Measurements from ENCODE around the gene MEX3A.

DNA sequence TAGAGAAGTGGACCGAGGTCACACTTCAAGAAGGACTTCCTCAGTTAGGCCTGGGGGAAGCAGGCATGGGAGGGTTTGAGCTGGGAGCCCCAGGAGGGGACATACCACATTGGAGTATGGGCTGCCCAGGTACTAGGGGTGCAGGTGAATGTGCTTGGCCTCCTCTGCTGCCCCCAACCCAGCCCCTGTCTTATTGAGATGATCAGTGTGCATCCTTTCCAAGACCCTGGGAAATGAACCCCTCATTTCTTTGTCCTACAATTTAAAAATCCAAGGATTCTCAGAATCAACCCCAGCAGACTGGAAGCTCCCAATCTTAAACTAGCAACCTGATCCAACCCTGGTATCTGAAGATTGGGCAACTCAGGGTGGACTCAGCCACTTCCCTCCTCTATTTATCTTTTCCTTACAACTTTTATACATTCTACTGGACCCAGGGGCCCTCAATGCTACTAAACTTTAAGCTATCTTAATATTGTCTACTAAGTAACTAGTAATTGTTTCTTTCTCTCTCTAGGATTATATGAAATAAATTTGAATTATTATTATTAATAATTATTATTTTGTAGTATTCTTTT lies 9.1 kb downstream of the MEX3A start:
- no peak for TF ChIP-seq POLR2A (IDR thresholded peaks at IDR 0.05; ENCODE audit: low read depth, low read length)
- TF ChIP-seq, protein P1, sequence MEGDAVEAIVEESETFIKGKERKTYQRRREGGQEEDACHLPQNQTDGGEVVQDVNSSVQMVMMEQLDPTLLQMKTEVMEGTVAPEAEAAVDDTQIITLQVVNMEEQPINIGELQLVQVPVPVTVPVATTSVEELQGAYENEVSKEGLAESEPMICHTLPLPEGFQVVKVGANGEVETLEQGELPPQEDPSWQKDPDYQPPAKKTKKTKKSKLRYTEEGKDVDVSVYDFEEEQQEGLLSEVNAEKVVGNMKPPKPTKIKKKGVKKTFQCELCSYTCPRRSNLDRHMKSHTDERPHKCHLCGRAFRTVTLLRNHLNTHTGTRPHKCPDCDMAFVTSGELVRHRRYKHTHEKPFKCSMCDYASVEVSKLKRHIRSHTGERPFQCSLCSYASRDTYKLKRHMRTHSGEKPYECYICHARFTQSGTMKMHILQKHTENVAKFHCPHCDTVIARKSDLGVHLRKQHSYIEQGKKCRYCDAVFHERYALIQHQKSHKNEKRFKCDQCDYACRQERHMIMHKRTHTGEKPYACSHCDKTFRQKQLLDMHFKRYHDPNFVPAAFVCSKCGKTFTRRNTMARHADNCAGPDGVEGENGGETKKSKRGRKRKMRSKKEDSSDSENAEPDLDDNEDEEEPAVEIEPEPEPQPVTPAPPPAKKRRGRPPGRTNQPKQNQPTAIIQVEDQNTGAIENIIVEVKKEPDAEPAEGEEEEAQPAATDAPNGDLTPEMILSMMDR (IDR thresholded peaks at IDR 0.05; ENCODE audit: extremely low read depth in 1 of 2, insufficient read depth in 1 of 2, low read depth in 1 of 2, low read length in 2 of 2), result no peak

Measured in endothelial cell of umbilical vein (primary cell).